Measurements from ENCODE around the gene SLC9A2. TPM values are rescaled to one million over a fixed set of nuclear protein-coding genes. Genes with fewer than 3 reads are reported as not detected.

The SLC9A2 gene
- total RNA-seq, 1 donor from 2014 or later, result not detected

- Histone ChIP-seq H3K27ac (no peak overlapping the region), H4K20me1 (ENCODE audit: low read depth) (no peaks in the 10 kb centered on the region), H3K4me2 (no peak overlapping the region), H2AFZ (replicated peaks) (no peak overlapping the region), H3K36me3 (no peaks in the 10 kb centered on the region), H3F3A (ENCODE audit: low read depth) (no peaks in the 10 kb centered on the region), H3K4me3 (no peak overlapping the region), H3K9ac (no peak overlapping the region), H3K9me3 (ENCODE audit: low read depth) (no peaks in the 10 kb centered on the region), H3K79me2 (ENCODE audit: low read depth) (no peaks in the 10 kb centered on the region), H3K27me3 (no peaks in the 10 kb centered on the region), H3K4me1 (no peaks in the 10 kb centered on the region)
- Mint-ChIP-seq H3K4me1 (no peaks in the 10 kb centered on the region), H3K4me3 (no peak overlapping the region), H3K36me3 (peaks cover 3% of the 10 kb centered on the region), H3K9me3 (no peaks in the 10 kb centered on the region), H3K27ac (no peak overlapping the region), H3K27me3 (ENCODE audit: insufficient read depth, low read depth) (no peaks in the 10 kb centered on the region)
- DNase-seq (ENCODE audit: low spot score), result peak; percentile 62
- TF ChIP-seq EZH2phosphoT487 (IDR thresholded peaks at IDR 0.05) (no peak), CTCF (IDR thresholded peaks at IDR 0.05) (peak; percentile 91)
Measured at GRCh38 chr2:102753563-102754159, 134.3 kb downstream of the SLC9A2 start.

- TF ChIP-seq EZH2 (IDR thresholded peaks at IDR 0.05) (no peak), EZH2phosphoT487 (IDR thresholded peaks at IDR 0.05) (no peak), CTCF (IDR thresholded peaks at IDR 0.05) (no peak)
- Histone ChIP-seq H3K36me3 (no peaks in the 10 kb centered on the region), H3K79me2 (ENCODE audit: low read depth) (no peaks in the 10 kb centered on the region), H3F3A (ENCODE audit: low read depth) (no peaks in the 10 kb centered on the region), H3K9ac (no peak overlapping the region), H3K4me1 (no peaks in the 10 kb centered on the region), H3K4me2 (no peak overlapping the region), H4K20me1 (ENCODE audit: low read depth) (no peaks in the 10 kb centered on the region), H3K27ac (no peak overlapping the region), H3K27me3 (no peaks in the 10 kb centered on the region), H3K4me3 (no peak overlapping the region), H2AFZ (replicated peaks) (no peak overlapping the region), H3K9me3 (ENCODE audit: low read depth) (no peaks in the 10 kb centered on the region)
- no peaks in the 10 kb centered on the region for H3K9me3 Mint-ChIP-seq
- DNase-seq (ENCODE audit: low spot score), result no peak
- no peak overlapping the region for H3K4me3 Mint-ChIP-seq
- no peaks in the 10 kb centered on the region for H3K27me3 Mint-ChIP-seq (ENCODE audit: insufficient read depth, low read depth)
- H3K36me3 Mint-ChIP-seq, result peaks cover 3% of the 10 kb centered on the region
- H3K27ac Mint-ChIP-seq, result no peak overlapping the region
- no peaks in the 10 kb centered on the region for H3K4me1 Mint-ChIP-seq
Measured at GRCh38 chr2:102754456-102755145, 135.2 kb downstream of the SLC9A2 start.

GRCh38 chr2:102755284-102755683 lies 135.9 kb downstream of the SLC9A2 start:
- peaks cover 3% of the 10 kb centered on the region for H3K36me3 Mint-ChIP-seq
- H3K4me3 ChIP-seq, result no peak overlapping the region
- no peak for DNase-seq (ENCODE audit: low spot score)
- no peak overlapping the region for H3K4me2 ChIP-seq
- H3K27ac Mint-ChIP-seq, result no peak overlapping the region
- no peaks in the 10 kb centered on the region for H3K4me1 Mint-ChIP-seq
- no peak overlapping the region for H3K9ac ChIP-seq
- no peaks in the 10 kb centered on the region for H3K27me3 ChIP-seq
- no peak overlapping the region for H2AFZ ChIP-seq (replicated peaks)
- no peaks in the 10 kb centered on the region for H4K20me1 ChIP-seq (ENCODE audit: low read depth)
- H3K27me3 Mint-ChIP-seq (ENCODE audit: insufficient read depth, low read depth), result no peaks in the 10 kb centered on the region
- no peaks in the 10 kb centered on the region for H3K79me2 ChIP-seq (ENCODE audit: low read depth)
- H3F3A ChIP-seq (ENCODE audit: low read depth), result no peaks in the 10 kb centered on the region
- H3K27ac ChIP-seq, result no peak overlapping the region
- no peak overlapping the region for H3K4me3 Mint-ChIP-seq
- no peaks in the 10 kb centered on the region for H3K4me1 ChIP-seq
- H3K9me3 ChIP-seq (ENCODE audit: low read depth), result no peaks in the 10 kb centered on the region
- H3K9me3 Mint-ChIP-seq, result no peaks in the 10 kb centered on the region
- H3K36me3 ChIP-seq, result no peaks in the 10 kb centered on the region
- TF ChIP-seq EZH2 (IDR thresholded peaks at IDR 0.05), result no peak
- TF ChIP-seq CTCF (IDR thresholded peaks at IDR 0.05), result no peak
- TF ChIP-seq EZH2phosphoT487 (IDR thresholded peaks at IDR 0.05), result no peak

Data from neural progenitor cell (in vitro differentiated cells).